K562 (cell line): ENCODE results near the gene NCOA3. TPM values are rescaled to one million over a fixed set of nuclear protein-coding genes. Genes with fewer than 3 reads are reported as not detected.

ENCODE experiments used
- BCOR ChIP-seq: fragments of 450-650 bp; IDR thresholded peaks from 2 replicates; pipeline ENCODE4 v1.6.1; 2016
- CGGBP1 ChIP-seq: fragments of 250-450 bp; sonication (Bioruptor Pico); IDR thresholded peaks from 2 replicates; pipeline ENCODE4 v1.9.0; 2021; ENCODE audit warnings: mild to moderate bottlenecking
- ELK3 ChIP-seq: fragments of 450-650 bp; formaldehyde crosslinking; IDR thresholded peaks from 2 replicates; pipeline ENCODE4 v1.4.0; 2020; ENCODE audit warnings: mild to moderate bottlenecking
- EP300 ChIP-seq: IDR thresholded peaks from 2 replicates; pipeline ENCODE4 v1.6.1; 2012; ENCODE audit warnings: low read length, improper control_type of control experiment
- ERF ChIP-seq: fragments of 450-650 bp; formaldehyde crosslinking; IDR thresholded peaks from 2 replicates; pipeline ENCODE4 v1.4.0; 2020; ENCODE audit warnings: mild to moderate bottlenecking, mixed read lengths
- FOSL1 ChIP-seq: fragments of 200-800 bp; sonication (Bioruptor generic); conservative IDR thresholded peaks from 2 replicates; pipeline ENCODE4 v1.6.1; 2016; ENCODE audit warnings: missing genetic modification characterization, missing compliant biosample characterization
- JUND ChIP-seq, 2 experiments: IDR thresholded peaks; 2 replicates in 1 of 2; 3 replicates in 1 of 2; pipeline ENCODE4 v1.6.1; 2011; ENCODE audit warnings: borderline replicate concordance in 2 of 2, low read depth in 2 of 2, low read length in 2 of 2, improper control_type of control experiment in 1 of 2, missing biosample characterization in 1 of 2, missing genetic modification characterization in 1 of 2, missing genetic modification reagents in 1 of 2
- KDM5B ChIP-seq: fragments of 200-600 bp; sonication (generic); IDR thresholded peaks from 2 replicates; pipeline ENCODE4 v1.6.1; 2012; ENCODE audit warnings: low read depth, mild to moderate bottlenecking, moderate library complexity, low read length, control low read depth, inconsistent platforms; ENCODE audit not compliant: insufficient replicate concordance
- MAFK ChIP-seq: IDR thresholded peaks from 2 replicates; pipeline ENCODE4 v1.6.1; 2011; ENCODE audit warnings: low read length, improper control_type of control experiment
- MCM5 ChIP-seq: fragments of 450-650 bp; IDR thresholded peaks from 2 replicates; pipeline ENCODE4 v1.6.1; 2016; ENCODE audit warnings: low read depth
- MEF2A ChIP-seq: IDR thresholded peaks from 2 replicates; pipeline ENCODE4 v1.6.1; 2011; ENCODE audit warnings: low read depth, mild to moderate bottlenecking, low read length, moderate library complexity; ENCODE audit not compliant: control insufficient read depth
- MEF2D ChIP-seq: conservative IDR thresholded peaks from 2 replicates; pipeline ENCODE4 v1.6.1; 2016; ENCODE audit warnings: low read depth, missing genetic modification characterization, missing compliant biosample characterization
- NFIX ChIP-seq: fragments of 250-450 bp; sonication (Bioruptor Pico); IDR thresholded peaks from 2 replicates; pipeline ENCODE4 v1.4.0; 2020; ENCODE audit warnings: low read depth, mild to moderate bottlenecking, moderate library complexity
- PML ChIP-seq: IDR thresholded peaks from 2 replicates; pipeline ENCODE4 v1.6.1; 2012; ENCODE audit warnings: low read length, inconsistent platforms
- SAP30 ChIP-seq: fragments of 200-600 bp; sonication (generic); IDR thresholded peaks from 2 replicates; pipeline ENCODE4 v1.6.1; 2012; ENCODE audit warnings: borderline replicate concordance, low read depth, mild to moderate bottlenecking, moderate library complexity, low read length, control low read depth, inconsistent platforms; ENCODE audit not compliant: insufficient read depth, poor library complexity, severe bottlenecking
- TFAM ChIP-seq: fragments of 250-450 bp; sonication (Bioruptor Pico); conservative IDR thresholded peaks from 2 replicates; pipeline ENCODE4 v1.5.0; 2021; ENCODE audit warnings: mild to moderate bottlenecking, moderate library complexity
- XRCC5 ChIP-seq: fragments of 200-400 bp; formaldehyde crosslinking; IDR thresholded peaks from 2 replicates; pipeline ENCODE4 v1.6.1; 2017; ENCODE audit warnings: low read depth, mild to moderate bottlenecking, low read length
- ZBTB2 ChIP-seq: fragments of 450-650 bp; IDR thresholded peaks from 2 replicates; pipeline ENCODE4 v1.6.1; 2016; ENCODE audit warnings: antibody characterized with exemption
- ZBTB7A ChIP-seq: IDR thresholded peaks from 2 replicates; pipeline ENCODE4 v1.6.1; 2011; ENCODE audit warnings: low read depth, mild to moderate bottlenecking, low read length, moderate library complexity, borderline replicate concordance; ENCODE audit not compliant: control insufficient read depth
- ZNF253 ChIP-seq: fragments of 250-450 bp; sonication (Bioruptor Pico); conservative IDR thresholded peaks from 2 replicates; pipeline ENCODE4 v1.6.1; 2021; ENCODE audit warnings: mild to moderate bottlenecking
- ZNF354B ChIP-seq: fragments of 250-450 bp; sonication (Bioruptor Pico); IDR thresholded peaks from 2 replicates; pipeline ENCODE4 v1.4.0; 2020
- polyA plus RNA-seq, 8 experiments: library from polyadenylated mRNA; depleted of rRNA in 4 of 8; stranded (reverse) in 5 of 8; unstranded in 3 of 8; fragments of >200 nt; fragmentation: Nextera tagmentation in 2 of 8; fragmentation: Illumina TruSeq in 1 of 8; extraction: Ambion mirVana in 2 of 8; extraction: Trizol in 1 of 8; gene quantifications; 2 replicates each; pipeline versions ENCODE4 v1.2.1 to v1.2.3, GENCODE V29; 2011 to 2014; ENCODE audit warnings: inconsistent platforms in 1 of 8, missing spikeins in 1 of 8
- total RNA-seq, 7 experiments: library from RNA; depleted of rRNA in 6 of 7; stranded (reverse); fragments of >200 nt in 6 of 7; fragmentation: Illumina TruSeq in 2 of 7; extraction: Trizol in 2 of 7; gene quantifications; 2 replicates each; pipeline versions ENCODE4 v1.2.1 to v1.2.3, GENCODE V29; 2011 to 2021; ENCODE audit warnings: low replicate concordance in 1 of 7

The NCOA3 gene
- total and polyA plus RNA-seq, 9 of the 15 experiments (the other 6 are each of a cell fraction or from before 2014, with no cell fraction given) = 3.2 to 24.3 (median 14.4) TPM

GRCh38 chr20:47576516-47577033 is 74.9 kb downstream of the NCOA3 start (continued):
- TF ChIP-seq MEF2D = no peak
- TF ChIP-seq KDM5B = no peak
- no peak for TF ChIP-seq XRCC5
- no peak for TF ChIP-seq CGGBP1
- TF ChIP-seq EP300 = no peak; the same call in 1 of the 2 replicates
- TF ChIP-seq MAFK = no peak
- TF ChIP-seq TFAM (CRISPR knock-in tag) = no peak
- no peak for TF ChIP-seq NFIX
- no peak for TF ChIP-seq ZBTB2
- TF ChIP-seq ERF (CRISPR knock-in tag) = no peak
- no peak for TF ChIP-seq ZBTB7A
- TF ChIP-seq SAP30 = no peak
- TF ChIP-seq PML = no peak
- peak; percentile 24; the same call in 1 of the 2 replicates for TF ChIP-seq JUND (IDR thresholded peaks at IDR 0.05; ENCODE audit: borderline replicate concordance, low read depth, low read length)
- no peak for TF ChIP-seq JUND (tag; IDR thresholded peaks at IDR 0.05; ENCODE audit: borderline replicate concordance, low read depth, low read length)
- TF ChIP-seq ZNF253 (CRISPR knock-in tag) = no peak
- no peak for TF ChIP-seq MCM5
- TF ChIP-seq ELK3 (CRISPR knock-in tag) = no peak
- TF ChIP-seq FOSL1 = peak; percentile 16; the same call in 1 of the 2 replicates
- no peak for TF ChIP-seq BCOR
- no peak for TF ChIP-seq MEF2A
- no peak for TF ChIP-seq ZNF354B (CRISPR knock-in tag)
